HG02840 (cell line): ENCODE data around the gene TSSK2.

Experiments
- ATAC-seq: cut with Tn5 transposase; IDR thresholded peaks from one replicate; pipeline ENCODE4 v1.9.1; 2021; ENCODE audit warnings: mild to moderate bottlenecking, moderate library complexity, moderate number of reproducible peaks; ENCODE audit not compliant: unreplicated experiment, low FRiP score

Gene TSSK2

DNA sequence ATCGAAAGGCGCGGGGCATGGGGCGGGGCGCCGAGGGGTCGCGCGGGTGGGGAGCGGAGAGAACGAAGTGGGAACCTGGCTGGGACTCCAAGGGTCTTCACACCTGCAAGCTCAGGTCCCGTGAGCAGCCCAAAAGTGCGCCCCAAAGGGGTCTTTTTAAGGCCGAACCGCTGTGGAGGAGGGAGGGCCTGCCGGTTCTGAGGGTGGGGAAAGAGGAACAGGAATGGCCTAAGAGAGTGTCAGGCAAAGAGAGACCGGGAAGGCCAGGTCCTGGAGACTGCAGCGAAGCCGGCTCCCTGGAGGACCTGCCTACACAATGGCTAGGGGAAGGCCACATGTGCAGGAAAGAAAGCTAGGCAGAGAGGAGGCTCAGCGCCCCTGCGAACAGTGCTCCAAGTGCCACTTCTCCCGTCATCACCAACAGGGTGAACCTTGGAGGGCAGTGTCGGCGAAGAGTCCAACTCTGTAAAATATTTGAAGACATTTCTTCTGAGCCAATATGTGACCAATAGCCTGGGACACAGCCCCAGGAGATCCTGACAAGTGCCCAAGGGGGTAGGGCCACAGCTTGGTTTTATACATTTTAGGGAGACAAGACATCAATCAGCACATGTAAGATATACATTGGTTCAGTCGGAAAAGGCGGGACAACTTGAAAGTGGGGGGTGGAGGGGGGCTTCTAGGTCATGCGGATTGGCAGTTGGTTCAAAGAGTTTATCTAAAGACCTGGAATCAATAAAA, 8.2 kb upstream of the TSSK2 start:
- ATAC-seq, result no peak

DNA sequence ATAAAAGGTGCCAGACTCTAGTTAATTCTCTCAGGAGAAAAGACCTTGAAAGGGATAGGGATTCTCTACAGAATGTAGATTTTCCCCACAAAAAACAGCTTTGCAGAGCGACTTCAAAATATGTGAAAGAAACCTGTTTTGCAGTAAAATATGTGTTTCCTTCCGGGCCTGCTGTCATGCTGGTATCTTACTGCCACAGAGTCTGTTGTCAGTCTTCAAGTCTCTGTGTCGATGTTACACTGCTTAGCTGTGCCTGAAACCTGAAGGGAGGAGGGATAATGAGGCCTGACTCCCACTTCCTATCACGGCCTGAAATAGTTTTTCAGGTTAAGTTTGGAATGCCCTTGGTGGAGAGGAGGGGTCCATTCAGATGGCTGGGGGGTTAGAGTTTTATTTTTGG, 7.2 kb upstream of the TSSK2 start:
- ATAC-seq, result no peak

- no peak for ATAC-seq
These were observed 6.7 kb upstream of the TSSK2 start for GRCh38 chr22:19124377-19124776.

- ATAC-seq, result no peak
These were observed 6.1 kb upstream of the TSSK2 start for GRCh38 chr22:19125011-19125410.

DNA sequence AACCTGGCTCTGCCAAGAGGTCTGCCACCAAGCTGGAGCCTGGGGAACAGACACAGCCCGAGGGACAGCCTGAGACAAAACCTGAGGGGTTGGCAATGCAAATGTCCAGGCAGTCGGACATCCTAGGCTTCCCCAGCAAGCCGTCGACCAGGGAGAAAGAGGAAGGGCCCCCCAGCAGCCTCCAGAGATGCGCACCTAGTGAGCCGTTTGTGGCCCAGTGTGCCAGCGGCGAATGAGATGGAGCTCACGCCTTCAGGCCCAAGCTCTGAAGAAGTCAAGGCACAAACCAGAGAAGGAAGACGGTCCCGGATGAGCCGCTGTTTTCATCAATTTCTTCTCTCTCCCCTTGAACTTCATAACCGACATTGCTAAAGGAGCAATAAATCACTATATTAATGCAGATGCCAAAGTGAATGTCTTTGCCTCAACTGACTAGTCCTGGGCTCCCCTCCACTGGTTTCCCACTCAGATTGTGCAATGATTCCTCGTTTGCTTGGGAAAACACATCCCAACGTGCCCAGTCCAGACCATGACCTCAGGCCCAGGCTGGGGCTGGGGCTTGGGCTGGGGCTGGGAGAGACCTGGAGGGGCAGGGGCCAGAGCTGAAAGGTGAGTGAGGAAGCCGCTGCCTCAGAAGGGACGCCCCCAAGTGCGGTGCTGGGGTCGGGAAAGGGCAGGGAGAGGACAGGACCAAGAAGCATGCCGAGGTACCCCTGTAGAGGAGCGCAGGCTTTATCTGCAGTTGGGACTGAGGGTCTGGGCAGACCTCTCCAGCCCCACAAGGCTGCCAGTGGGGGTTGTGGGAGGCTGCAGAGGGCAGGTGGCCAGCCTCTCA, 5.4 kb upstream of the TSSK2 start:
- no peak for ATAC-seq

GRCh38 chr22:19126309-19127273, 4.5 kb upstream of the TSSK2 start:
- ATAC-seq, result no peak

- no peak for ATAC-seq
These were observed 3.6 kb upstream of the TSSK2 start for GRCh38 chr22:19127329-19128008.

DNA sequence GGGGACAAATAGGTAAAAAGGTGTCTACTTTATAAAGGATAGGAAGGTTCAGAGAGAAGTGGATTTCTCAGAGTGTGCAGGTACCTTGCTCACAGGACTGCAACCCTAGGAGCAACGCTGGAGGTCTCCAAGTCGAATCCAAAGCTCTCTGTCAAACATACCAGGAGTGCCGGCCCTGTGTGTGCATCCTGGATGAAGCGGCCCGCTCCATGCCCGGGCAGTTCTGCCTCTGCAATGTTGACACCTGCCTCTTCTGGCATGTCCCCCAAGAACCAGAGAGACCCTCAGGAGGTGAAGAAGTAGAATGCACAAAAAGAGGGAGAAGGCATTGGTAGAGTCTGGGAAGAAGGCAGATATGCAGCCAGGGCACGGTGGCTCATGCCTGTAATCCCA, 3.1 kb upstream of the TSSK2 start:
- no peak for ATAC-seq

DNA sequence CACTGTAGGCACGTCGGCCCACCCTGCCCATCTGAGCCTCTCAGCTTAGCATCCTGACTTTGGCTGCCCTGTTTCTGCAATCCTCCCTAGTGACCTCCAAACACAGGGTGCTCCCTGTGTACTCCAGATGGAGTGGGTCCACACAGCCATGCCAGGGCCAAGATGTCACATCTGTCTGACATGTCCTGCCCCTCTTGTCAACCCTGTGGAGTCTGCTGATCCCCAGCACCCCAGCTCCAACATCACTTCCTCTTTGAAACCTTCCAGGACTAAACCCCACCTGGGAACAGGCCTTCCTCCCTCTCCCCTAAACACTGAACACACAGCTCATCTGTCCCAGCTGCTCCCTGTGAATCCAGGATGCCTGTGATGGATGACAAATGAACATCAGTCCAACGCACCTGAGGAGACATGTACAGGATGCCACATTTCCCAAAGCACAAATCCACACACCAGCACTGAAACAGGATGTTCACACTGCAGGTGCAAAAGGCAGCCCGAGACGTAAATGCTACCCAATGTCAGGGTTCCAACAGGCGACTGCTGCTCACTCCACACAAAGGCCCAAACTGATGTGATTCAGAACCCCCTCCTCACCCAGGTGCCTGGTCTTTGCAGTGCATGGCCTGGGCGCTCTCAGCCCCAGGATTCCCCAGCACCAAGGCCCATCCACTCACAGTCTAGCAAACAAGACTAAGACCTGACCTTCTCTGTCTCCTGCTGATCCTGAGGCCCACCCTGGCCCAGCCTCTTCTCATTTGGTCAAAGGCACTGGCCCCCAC, 2.0 kb upstream of the TSSK2 start:
- no peak for ATAC-seq

DNA sequence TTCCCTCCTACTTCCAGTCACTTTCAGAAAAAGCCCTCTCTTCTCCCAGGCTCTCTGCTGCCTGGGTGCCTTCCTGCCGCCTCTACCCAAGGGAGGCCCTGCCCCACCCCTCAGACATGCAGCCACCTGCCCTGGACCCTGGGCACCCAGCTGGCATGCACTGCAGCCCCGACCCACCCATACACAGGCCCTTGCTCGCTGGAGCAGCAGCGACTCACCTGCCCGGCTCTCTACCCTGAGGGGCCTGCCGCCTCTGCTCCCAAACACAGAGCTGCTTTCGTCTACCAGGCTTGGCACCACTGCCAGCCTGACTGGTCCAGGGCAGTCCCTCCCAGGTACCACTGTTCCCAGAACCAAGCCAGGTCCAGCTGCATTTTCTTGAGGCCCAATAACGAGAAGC, 1.2 kb upstream of the TSSK2 start:
- no peak for ATAC-seq

DNA sequence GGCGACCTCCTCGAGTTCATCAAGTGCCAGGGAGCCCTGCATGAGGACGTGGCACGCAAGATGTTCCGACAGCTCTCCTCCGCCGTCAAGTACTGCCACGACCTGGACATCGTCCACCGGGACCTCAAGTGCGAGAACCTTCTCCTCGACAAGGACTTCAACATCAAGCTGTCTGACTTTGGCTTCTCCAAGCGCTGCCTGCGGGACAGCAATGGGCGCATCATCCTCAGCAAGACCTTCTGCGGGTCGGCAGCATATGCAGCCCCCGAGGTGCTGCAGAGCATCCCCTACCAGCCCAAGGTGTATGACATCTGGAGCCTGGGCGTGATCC, 542 bp downstream of the TSSK2 start:
- no peak for ATAC-seq

- ATAC-seq, result no peak
These were observed 1.0 kb downstream of the TSSK2 start for GRCh38 chr22:19132153-19132552.

DNA sequence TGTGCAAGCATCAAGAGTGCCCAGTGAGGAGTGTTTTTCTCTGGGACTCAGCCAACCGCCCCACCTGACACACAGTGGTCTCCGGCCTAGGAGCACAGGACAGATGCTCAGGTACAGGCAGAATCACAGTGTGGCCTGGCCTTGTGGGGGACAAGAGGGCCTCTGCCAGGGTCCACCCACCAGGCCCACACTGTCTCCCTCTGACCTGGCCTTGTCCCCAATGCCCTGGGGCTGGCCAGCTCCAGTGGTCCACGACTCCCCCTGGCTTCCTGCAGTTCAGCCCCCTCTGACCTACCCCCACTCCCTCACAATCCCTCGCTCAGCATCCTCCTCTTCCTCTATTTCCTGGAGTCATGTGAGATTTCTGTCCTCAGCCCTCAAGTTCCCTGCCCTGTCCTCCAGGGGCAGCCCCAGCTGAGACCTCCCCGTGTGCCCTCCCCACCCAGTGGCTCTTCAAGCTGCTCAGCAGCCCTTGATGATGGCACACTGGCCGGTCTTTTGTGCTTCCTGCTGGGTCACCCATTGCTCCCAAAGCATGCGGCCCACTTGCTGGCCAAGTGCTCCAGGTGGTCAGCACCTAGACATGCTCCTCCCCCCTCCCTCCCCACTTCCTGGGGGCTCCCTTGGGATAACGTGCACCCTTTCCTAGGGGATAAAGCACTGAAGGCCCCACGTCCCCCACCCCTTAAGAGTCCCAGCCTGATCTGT, 1.7 kb downstream of the TSSK2 start:
- ATAC-seq, result no peak

DNA sequence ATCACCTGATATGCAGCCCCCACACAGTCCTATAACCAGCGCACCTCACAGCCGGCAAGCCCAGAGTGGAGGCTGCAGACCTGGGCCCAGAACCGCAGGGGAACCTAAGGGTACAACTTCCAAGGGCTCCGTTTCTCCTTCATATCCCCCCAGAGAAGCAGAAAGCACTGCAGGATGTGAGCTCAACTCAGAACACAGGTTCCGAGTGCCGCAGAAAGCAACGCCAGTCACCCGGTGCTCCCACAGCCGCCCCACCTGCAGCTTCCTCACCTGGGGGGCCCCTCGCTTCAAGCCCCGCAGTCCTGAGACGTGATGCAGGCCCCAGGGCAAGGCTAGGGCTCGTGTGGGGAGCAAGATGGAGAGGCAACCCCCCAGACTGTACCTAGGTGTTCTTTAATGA, 2.5 kb downstream of the TSSK2 start:
- ATAC-seq, result no peak

- no peak for ATAC-seq
These were observed 3.2 kb downstream of the TSSK2 start for GRCh38 chr22:19134176-19134831.

DNA sequence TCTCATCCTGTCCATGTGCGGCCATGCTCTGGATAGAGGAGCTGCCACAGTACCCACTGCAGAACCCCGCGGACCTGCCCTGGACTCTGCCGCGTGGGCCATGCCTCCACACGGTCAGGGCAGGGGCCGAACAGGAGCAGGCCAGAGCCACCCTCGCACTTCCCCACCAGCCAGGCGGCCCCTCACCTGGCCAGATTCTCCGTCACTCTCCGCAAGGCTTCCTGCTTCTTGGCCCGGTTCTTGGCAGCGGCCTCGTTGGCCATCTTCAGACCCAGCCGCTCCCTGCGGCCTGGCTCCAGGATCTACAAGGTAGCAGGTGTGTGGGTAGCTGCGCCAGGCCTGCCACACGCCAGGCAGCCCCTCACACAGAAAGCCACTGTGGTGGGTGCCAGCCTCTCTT, 3.8 kb downstream of the TSSK2 start:
- no peak for ATAC-seq

DNA sequence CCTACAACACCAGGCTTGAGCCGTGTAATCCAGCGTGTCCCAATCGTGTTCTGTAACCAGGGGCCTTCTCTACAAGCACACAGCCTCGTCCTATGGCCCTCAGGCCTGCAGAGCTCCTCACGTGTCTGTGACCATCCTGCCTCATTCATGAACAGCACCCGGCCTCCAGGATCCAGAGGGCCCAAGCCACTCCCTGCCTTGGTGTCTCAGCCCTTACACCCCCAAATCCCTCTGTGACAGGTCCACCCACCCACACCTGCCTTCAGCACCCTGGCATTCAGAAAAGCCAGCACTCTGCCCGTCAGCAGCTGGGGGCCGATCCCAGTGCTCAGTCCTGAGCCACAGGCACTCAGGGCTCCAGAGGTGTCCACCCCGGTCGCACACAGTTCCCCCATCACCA, 5.8 kb downstream of the TSSK2 start:
- no peak for ATAC-seq

DNA sequence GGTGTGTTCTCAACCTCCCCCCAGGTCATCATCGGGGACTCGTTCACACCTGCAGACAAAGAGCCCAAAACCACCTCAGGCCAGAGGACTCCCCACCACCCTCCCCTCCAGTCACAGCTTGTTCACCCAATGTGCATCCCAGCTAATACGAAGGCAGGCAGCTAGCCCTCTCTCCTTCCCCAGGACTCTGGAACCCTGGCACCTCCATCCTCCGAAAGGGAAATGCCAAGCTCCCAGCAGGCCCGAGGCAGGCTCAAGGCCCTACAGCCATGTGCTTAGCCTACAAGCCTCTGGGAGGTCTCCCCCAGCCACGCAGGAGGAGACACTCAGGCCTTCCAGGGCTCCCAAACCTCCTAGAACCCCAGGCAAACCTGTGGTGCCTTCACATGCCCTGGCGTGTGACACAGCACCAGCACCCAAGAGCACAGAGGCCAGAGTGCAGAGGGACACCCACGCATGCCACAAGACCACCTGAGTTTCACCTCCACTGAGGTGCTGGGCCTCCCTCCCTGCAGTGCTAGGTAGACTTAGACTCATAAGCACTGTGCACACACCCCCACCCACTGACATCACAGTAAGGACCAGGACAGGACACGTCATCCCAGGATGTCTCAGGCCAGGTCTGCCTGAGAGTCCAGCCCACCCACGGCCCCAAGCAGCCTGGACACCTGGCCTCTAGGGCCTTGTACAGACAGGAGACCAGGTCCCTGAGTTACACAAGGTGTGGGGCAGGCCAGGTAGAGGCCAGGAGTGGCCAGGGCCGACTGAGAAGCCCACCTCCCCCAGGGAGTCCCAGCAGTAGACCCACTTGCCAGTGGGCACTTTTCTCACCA, 6.5 kb downstream of the TSSK2 start:
- ATAC-seq, result no peak
